Endothelial cell (in vitro differentiated cells): Measurements from ENCODE around the gene PTPRN. TPM values are rescaled to one million over a fixed set of nuclear protein-coding genes. Genes with fewer than 3 reads are reported as not detected.

Source experiments
- DNase-seq: peaks from one replicate; pipeline ENCODE4 v3.0.0; 2021; ENCODE audit warnings: low spot score
- H3K27ac Mint-ChIP-seq: one replicate; pipeline ENCODE4 v1.8.0; 2021; ENCODE audit warnings: mixed read lengths, inconsistent platforms; ENCODE audit not compliant: unreplicated experiment
- H3K27me3 Mint-ChIP-seq: one replicate; pipeline ENCODE4 v1.8.0; 2021; ENCODE audit warnings: mild to moderate bottlenecking, moderate library complexity, mixed read lengths, inconsistent platforms; ENCODE audit not compliant: unreplicated experiment
- H3K36me3 Mint-ChIP-seq: one replicate; pipeline ENCODE4 v1.8.0; 2021; ENCODE audit warnings: mild to moderate bottlenecking, low read depth, mixed read lengths, inconsistent platforms; ENCODE audit not compliant: unreplicated experiment
- H3K4me1 Mint-ChIP-seq: one replicate; pipeline ENCODE4 v1.8.0; 2021; ENCODE audit warnings: mild to moderate bottlenecking, mixed read lengths, inconsistent platforms; ENCODE audit not compliant: unreplicated experiment
- H3K4me3 Mint-ChIP-seq: one replicate; pipeline ENCODE4 v1.8.0; 2021; ENCODE audit warnings: mild to moderate bottlenecking, mixed read lengths, inconsistent platforms; ENCODE audit not compliant: unreplicated experiment
- H3K9me3 Mint-ChIP-seq: one replicate; pipeline ENCODE4 v1.8.0; 2021; ENCODE audit warnings: mixed read lengths, inconsistent platforms; ENCODE audit not compliant: unreplicated experiment
- total RNA-seq: library from RNA; stranded (reverse); fragmentation: NEBNext Ultra II Directional; extraction: Animal tissue kit (Norgen Biotek cat#: 25700); gene quantifications from one replicate; pipeline ENCODE4 v1.2.1, GENCODE V29; 2021; ENCODE audit not compliant: unreplicated experiment
- TF ChIP-seq, protein P1 (sequence below): fragments of 200-600 bp; sonication (generic); IDR thresholded peaks from one replicate; pipeline ENCODE4 v1.5.0; 2021; ENCODE audit warnings: antibody characterized with exemption; ENCODE audit not compliant: unreplicated experiment

The PTPRN gene
- total RNA-seq, 1 donor from 2014 or later: 1.1 TPM

DNA sequence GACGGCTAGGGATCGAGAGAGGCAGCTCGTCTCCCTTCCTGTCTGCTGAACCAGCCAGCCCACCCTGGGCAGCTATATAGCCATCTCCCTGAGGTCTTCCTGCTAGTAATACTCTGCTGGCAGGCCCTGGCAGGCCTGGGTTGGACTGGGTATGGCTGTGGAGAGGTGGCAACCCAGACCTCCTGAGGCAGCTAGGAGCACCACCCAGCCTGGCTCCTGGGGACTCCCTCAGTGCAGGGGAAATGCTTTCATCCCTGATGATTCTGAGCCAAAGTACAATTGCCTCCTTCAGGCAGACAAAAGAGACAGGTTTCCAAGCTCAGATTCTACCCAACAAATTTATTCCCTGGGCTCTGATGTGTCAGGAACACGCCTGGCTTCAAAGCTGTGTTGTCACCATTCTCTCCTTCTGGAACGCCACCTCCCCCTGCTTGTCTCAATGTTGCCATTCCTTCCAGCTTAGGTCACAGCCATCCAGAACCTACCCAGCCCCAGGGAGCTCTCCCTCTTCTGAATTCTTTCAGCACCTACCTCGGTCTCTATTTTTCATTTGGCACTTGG lies 34.8 kb downstream of the PTPRN start:
- peaks cover 12% of the 10 kb centered on the region for H3K27me3 Mint-ChIP-seq
- peaks cover 21% of the 10 kb centered on the region for H3K4me1 Mint-ChIP-seq
- TF ChIP-seq, protein P1, sequence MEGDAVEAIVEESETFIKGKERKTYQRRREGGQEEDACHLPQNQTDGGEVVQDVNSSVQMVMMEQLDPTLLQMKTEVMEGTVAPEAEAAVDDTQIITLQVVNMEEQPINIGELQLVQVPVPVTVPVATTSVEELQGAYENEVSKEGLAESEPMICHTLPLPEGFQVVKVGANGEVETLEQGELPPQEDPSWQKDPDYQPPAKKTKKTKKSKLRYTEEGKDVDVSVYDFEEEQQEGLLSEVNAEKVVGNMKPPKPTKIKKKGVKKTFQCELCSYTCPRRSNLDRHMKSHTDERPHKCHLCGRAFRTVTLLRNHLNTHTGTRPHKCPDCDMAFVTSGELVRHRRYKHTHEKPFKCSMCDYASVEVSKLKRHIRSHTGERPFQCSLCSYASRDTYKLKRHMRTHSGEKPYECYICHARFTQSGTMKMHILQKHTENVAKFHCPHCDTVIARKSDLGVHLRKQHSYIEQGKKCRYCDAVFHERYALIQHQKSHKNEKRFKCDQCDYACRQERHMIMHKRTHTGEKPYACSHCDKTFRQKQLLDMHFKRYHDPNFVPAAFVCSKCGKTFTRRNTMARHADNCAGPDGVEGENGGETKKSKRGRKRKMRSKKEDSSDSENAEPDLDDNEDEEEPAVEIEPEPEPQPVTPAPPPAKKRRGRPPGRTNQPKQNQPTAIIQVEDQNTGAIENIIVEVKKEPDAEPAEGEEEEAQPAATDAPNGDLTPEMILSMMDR: no peak
- H3K9me3 Mint-ChIP-seq: no peaks in the 10 kb centered on the region
- H3K36me3 Mint-ChIP-seq: no peaks in the 10 kb centered on the region
- H3K4me3 Mint-ChIP-seq: no peak overlapping the region
- DNase-seq: no peak
- no peak overlapping the region for H3K27ac Mint-ChIP-seq

GRCh38 chr2:219273937-219274336 lies 35.3 kb downstream of the PTPRN start:
- DNase-seq: no peak

DNA sequence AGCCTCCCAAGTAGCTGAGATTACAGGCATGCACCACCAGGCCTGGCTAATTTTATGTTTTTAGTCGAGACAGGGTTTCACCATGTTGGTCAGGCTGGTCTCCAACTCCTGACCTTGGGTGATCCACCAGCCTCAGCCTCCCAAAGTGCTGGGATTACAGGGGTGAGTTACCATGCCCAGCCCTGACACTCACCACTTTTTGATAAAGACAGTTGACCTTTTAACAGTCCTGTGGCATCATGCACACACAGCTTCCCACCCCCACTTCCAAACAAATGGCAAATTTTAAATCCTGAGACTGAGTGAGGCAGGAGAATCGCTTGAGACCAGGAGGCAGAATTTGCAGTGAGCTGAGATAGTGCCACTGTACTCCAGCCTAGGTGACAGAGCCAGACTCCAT lies 36.2 kb downstream of the PTPRN start:
- TF ChIP-seq, protein P1: no peak
- no peak overlapping the region for H3K4me3 Mint-ChIP-seq
- H3K27ac Mint-ChIP-seq: no peak overlapping the region
- H3K27me3 Mint-ChIP-seq: peaks cover 5% of the 10 kb centered on the region
- H3K9me3 Mint-ChIP-seq: no peaks in the 10 kb centered on the region
- no peaks in the 10 kb centered on the region for H3K36me3 Mint-ChIP-seq
- no peak for DNase-seq
- H3K4me1 Mint-ChIP-seq: peaks cover 12% of the 10 kb centered on the region

More at GRCh38 chr2:219273937-219274336, 35.3 kb downstream of the PTPRN start:
- H3K9me3 Mint-ChIP-seq: no peaks in the 10 kb centered on the region
- H3K27me3 Mint-ChIP-seq: peaks cover 12% of the 10 kb centered on the region
- no peaks in the 10 kb centered on the region for H3K36me3 Mint-ChIP-seq
- H3K4me1 Mint-ChIP-seq: peaks cover 21% of the 10 kb centered on the region
- H3K27ac Mint-ChIP-seq: no peak overlapping the region
- H3K4me3 Mint-ChIP-seq: no peak overlapping the region
- TF ChIP-seq, protein P1: no peak

GRCh38 chr2:219272356-219272755 lies 36.8 kb downstream of the PTPRN start:
- H3K27ac Mint-ChIP-seq: no peak overlapping the region
- TF ChIP-seq, protein P1: no peak
- peaks cover 4% of the 10 kb centered on the region for H3K27me3 Mint-ChIP-seq
- no peaks in the 10 kb centered on the region for H3K9me3 Mint-ChIP-seq
- peaks cover 6% of the 10 kb centered on the region for H3K4me1 Mint-ChIP-seq
- DNase-seq: no peak
- no peak overlapping the region for H3K4me3 Mint-ChIP-seq
- H3K36me3 Mint-ChIP-seq: no peaks in the 10 kb centered on the region

- TF ChIP-seq, protein P1: no peak
- peaks cover 5% of the 10 kb centered on the region for H3K4me1 Mint-ChIP-seq
- H3K9me3 Mint-ChIP-seq: no peaks in the 10 kb centered on the region
- no peak overlapping the region for H3K27ac Mint-ChIP-seq
- no peaks in the 10 kb centered on the region for H3K36me3 Mint-ChIP-seq
- H3K4me3 Mint-ChIP-seq: no peak overlapping the region
- DNase-seq: no peak
- peaks cover 3% of the 10 kb centered on the region for H3K27me3 Mint-ChIP-seq
These were observed 38.2 kb downstream of the PTPRN start for GRCh38 chr2:219271021-219271420.
